ENCODE measurements around the gene TAF6.
"Not testable (repeated sequence)": the region's sequence is repeated elsewhere in the genome, so short reads cannot be mapped to it uniquely, and the experiment has no call there.

DNA sequence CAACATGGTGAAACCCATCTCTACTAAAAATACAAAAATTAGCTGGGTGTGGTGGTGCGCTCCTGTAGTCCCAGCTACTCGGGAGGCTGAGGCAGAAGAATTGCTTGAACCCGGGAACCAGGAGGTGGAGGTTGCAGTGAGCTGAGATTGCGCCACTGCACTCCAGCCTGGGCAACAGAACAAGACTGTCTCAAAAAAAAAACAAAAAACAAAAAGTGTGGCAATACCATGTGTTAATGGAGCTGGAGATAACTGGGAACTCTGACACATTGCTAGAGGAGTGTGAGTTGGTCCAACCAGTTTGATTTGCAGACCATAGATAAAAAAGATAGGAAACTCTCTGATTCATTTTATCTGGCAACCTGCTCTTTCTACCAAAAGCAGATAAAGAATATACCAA, 27.2 kb upstream of the TAF6 start:
- TF ChIP-seq CTCF (IDR thresholded peaks at IDR 0.05; ENCODE audit: low read depth, low read length); EZH2phosphoT487 (IDR thresholded peaks at IDR 0.05; ENCODE audit: low read depth): not testable (repeated sequence)

Data from OCI-LY3 (cell line).